HepG2 (cell line): ENCODE data around the gene HMGB2. TPM values are rescaled to one million over a fixed set of nuclear protein-coding genes. Genes with fewer than 3 reads are reported as not detected.

Experiments used
- CBFB ChIP-seq: sonication (generic); formaldehyde crosslinking; IDR thresholded peaks from 2 replicates; pipeline ENCODE4 v1.4.0; 2020; ENCODE audit warnings: missing genetic modification reagents
- CBX1 ChIP-seq: IDR thresholded peaks from one replicate; pipeline ENCODE4 v1.6.1; 2016; ENCODE audit warnings: antibody characterized with exemption, low read depth
- CTCF ChIP-seq: sonication (generic); formaldehyde crosslinking; IDR thresholded peaks from 2 replicates; pipeline ENCODE4 v1.5.0; 2020; ENCODE audit warnings: mild to moderate bottlenecking, missing genetic modification reagents, moderate library complexity
- LCORL ChIP-seq, 2 experiments: fragments of 450-650 bp in 1 of 2; sonication (generic) in 1 of 2; formaldehyde crosslinking in 1 of 2; IDR thresholded peaks; 2 replicates each; pipeline versions ENCODE4 v1.5.0 to v1.6.1; 2017 to 2020; ENCODE audit warnings: antibody characterized with exemption in 1 of 2, missing genetic modification reagents in 1 of 2
- PRDM15 ChIP-seq: sonication (generic); formaldehyde crosslinking; IDR thresholded peaks from 2 replicates; pipeline ENCODE4 v1.4.0; 2020; ENCODE audit warnings: missing genetic modification reagents
- RAD21 ChIP-seq: fragments of 450-650 bp; formaldehyde crosslinking; IDR thresholded peaks from 2 replicates; pipeline ENCODE4 v1.5.0; 2020; ENCODE audit warnings: mild to moderate bottlenecking
- SMC3 ChIP-seq: IDR thresholded peaks from 2 replicates; pipeline ENCODE4 v1.6.1; 2011; ENCODE audit warnings: low read length, improper control_type of control experiment
- SNAI1 ChIP-seq: sonication (generic); formaldehyde crosslinking; IDR thresholded peaks from 2 replicates; pipeline ENCODE4 v1.5.0; 2020; ENCODE audit warnings: mild to moderate bottlenecking, missing genetic modification reagents, borderline replicate concordance
- SP140L ChIP-seq: sonication (generic); formaldehyde crosslinking; IDR thresholded peaks from 2 replicates; pipeline ENCODE4 v1.4.0; 2020; ENCODE audit warnings: missing genetic modification reagents, borderline replicate concordance
- STAG1 ChIP-seq: sonication (generic); formaldehyde crosslinking; IDR thresholded peaks from 2 replicates; pipeline ENCODE4 v1.4.0; 2020; ENCODE audit warnings: missing genetic modification reagents
- TBP ChIP-seq: sonication (generic); formaldehyde crosslinking; IDR thresholded peaks from 2 replicates; pipeline ENCODE4 v1.5.0; 2020; ENCODE audit warnings: missing genetic modification reagents
- ZKSCAN1 ChIP-seq: fragments of 150-350 bp; IDR thresholded peaks from 2 replicates; pipeline ENCODE4 v1.6.1; 2014; ENCODE audit warnings: low read length
- ZNF230 ChIP-seq: sonication (generic); formaldehyde crosslinking; IDR thresholded peaks from 2 replicates; pipeline ENCODE4 v1.4.0; 2020; ENCODE audit warnings: mild to moderate bottlenecking, missing genetic modification reagents
- polyA plus RNA-seq, 8 experiments: library from polyadenylated mRNA; depleted of rRNA in 3 of 8; stranded (reverse) in 7 of 8; unstranded in 1 of 8; fragments of >200 nt; fragmentation: Illumina TruSeq in 4 of 8; extraction: Trizol in 4 of 8; gene quantifications; 2 replicates each; pipeline versions ENCODE4 v1.2.1 to v1.2.3, GENCODE V29; 2011 to 2016; ENCODE audit warnings: low read depth in 4 of 8, missing spikeins in 1 of 8, mixed read lengths in 1 of 8; ENCODE audit not compliant: insufficient read depth in 1 of 8
- total RNA-seq, 5 experiments: library from RNA; depleted of rRNA; stranded (reverse); fragments of >200 nt; fragmentation: Illumina TruSeq; extraction: Trizol; gene quantifications; 2 replicates each; pipeline ENCODE4 v1.2.3, GENCODE V29; 2016; ENCODE audit warnings: low read depth in 1 of 5
- TF ChIP-seq, protein P1 (sequence below): sonication (generic); formaldehyde crosslinking; IDR thresholded peaks from 2 replicates; pipeline ENCODE4 v1.4.0; 2020; ENCODE audit warnings: missing genetic modification reagents
- TF ChIP-seq, protein P2 (sequence below): sonication (generic); formaldehyde crosslinking; IDR thresholded peaks from 2 replicates; pipeline ENCODE4 v1.4.0; 2020; ENCODE audit warnings: mild to moderate bottlenecking, missing genetic modification reagents
- TF ChIP-seq, protein P3 (sequence below): sonication (generic); formaldehyde crosslinking; IDR thresholded peaks from 2 replicates; pipeline ENCODE4 v1.4.0; 2020; ENCODE audit warnings: missing genetic modification reagents, borderline replicate concordance

The HMGB2 gene
- total and polyA plus RNA-seq, 2 of the 13 experiments (the other 11 are each of a cell fraction or from before 2014, with no cell fraction given) = 90.5 to 332 TPM

DNA sequence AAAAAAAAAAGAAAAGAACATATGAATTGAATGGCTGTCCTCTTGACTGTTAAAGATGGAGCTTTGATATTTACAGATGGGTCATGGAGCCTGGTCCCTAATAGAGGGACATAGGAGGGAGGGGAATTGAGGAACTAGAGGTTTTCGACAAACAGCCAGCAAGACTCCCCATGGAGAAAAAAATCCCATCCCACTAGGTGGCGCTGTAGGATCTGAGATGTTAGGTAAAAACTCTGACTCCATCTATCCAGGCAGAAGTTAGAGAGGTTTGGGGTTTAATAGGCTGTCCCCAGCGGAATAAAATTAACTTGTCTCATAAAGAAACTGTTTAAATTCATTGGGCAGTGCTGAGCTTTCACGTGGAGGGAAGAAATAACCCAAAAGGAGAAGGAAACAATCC lies 45.9 kb downstream of the HMGB2 start (continued):
- TF ChIP-seq PRDM15 (CRISPR knock-in tag) (no peak), SNAI1 (CRISPR knock-in tag) (no peak), CBX1 (no peak), ZKSCAN1 (no peak), CTCF (CRISPR knock-in tag) (peak; percentile 75), TBP (CRISPR knock-in tag) (no peak), RAD21 (CRISPR knock-in tag) (0 out of 2 replicates have a peak, but pooled peaks have one; percentile 21), SMC3 (peak; percentile 69), CBFB (CRISPR knock-in tag) (no peak), STAG1 (CRISPR knock-in tag) (peak; percentile 77), ZNF230 (CRISPR knock-in tag) (no peak), LCORL (IDR thresholded peaks at IDR 0.05) (no peak), LCORL (CRISPR knock-in tag; IDR thresholded peaks at IDR 0.05) (no peak), SP140L (CRISPR knock-in tag) (no peak)
- TF ChIP-seq, protein P1, sequence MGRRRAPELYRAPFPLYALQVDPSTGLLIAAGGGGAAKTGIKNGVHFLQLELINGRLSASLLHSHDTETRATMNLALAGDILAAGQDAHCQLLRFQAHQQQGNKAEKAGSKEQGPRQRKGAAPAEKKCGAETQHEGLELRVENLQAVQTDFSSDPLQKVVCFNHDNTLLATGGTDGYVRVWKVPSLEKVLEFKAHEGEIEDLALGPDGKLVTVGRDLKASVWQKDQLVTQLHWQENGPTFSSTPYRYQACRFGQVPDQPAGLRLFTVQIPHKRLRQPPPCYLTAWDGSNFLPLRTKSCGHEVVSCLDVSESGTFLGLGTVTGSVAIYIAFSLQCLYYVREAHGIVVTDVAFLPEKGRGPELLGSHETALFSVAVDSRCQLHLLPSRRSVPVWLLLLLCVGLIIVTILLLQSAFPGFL (CRISPR knock-in tag) = no peak
- TF ChIP-seq, protein P2, sequence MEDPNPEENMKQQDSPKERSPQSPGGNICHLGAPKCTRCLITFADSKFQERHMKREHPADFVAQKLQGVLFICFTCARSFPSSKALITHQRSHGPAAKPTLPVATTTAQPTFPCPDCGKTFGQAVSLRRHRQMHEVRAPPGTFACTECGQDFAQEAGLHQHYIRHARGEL (CRISPR knock-in tag) = no peak
- TF ChIP-seq, protein P3, sequence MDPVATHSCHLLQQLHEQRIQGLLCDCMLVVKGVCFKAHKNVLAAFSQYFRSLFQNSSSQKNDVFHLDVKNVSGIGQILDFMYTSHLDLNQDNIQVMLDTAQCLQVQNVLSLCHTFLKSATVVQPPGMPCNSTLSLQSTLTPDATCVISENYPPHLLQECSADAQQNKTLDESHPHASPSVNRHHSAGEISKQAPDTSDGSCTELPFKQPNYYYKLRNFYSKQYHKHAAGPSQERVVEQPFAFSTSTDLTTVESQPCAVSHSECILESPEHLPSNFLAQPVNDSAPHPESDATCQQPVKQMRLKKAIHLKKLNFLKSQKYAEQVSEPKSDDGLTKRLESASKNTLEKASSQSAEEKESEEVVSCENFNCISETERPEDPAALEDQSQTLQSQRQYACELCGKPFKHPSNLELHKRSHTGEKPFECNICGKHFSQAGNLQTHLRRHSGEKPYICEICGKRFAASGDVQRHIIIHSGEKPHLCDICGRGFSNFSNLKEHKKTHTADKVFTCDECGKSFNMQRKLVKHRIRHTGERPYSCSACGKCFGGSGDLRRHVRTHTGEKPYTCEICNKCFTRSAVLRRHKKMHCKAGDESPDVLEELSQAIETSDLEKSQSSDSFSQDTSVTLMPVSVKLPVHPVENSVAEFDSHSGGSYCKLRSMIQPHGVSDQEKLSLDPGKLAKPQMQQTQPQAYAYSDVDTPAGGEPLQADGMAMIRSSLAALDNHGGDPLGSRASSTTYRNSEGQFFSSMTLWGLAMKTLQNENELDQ = no peak
